GM12878 (cell line): ENCODE measurements around the gene TTC32. TPM values are rescaled to one million over a fixed set of nuclear protein-coding genes. Genes with fewer than 3 reads are reported as not detected.

Experiments
- BCL11A ChIP-seq: IDR thresholded peaks from 2 replicates; pipeline ENCODE4 v1.6.1; 2011; ENCODE audit warnings: low read depth, low read length
- EZH2 ChIP-seq: IDR thresholded peaks from 2 replicates; pipeline ENCODE4 v1.6.1; 2012; ENCODE audit warnings: low read depth, mild to moderate bottlenecking, control low read depth, inconsistent platforms, low read length, borderline replicate concordance; ENCODE audit not compliant: control insufficient read depth
- FOXM1 ChIP-seq: IDR thresholded peaks from 2 replicates; pipeline ENCODE4 v1.6.1; 2012; ENCODE audit warnings: low read depth, mild to moderate bottlenecking, inconsistent platforms, low read length, moderate library complexity
- POLR2AphosphoS5 ChIP-seq: IDR thresholded peaks from 2 replicates; pipeline ENCODE4 v1.6.1; 2011; ENCODE audit warnings: mild to moderate bottlenecking, low read length, inconsistent platforms
- SMARCA5 ChIP-seq: fragments of 450-650 bp; IDR thresholded peaks from 2 replicates; pipeline ENCODE4 v1.6.1; 2017; ENCODE audit warnings: mild to moderate bottlenecking
- WRNIP1 ChIP-seq: IDR thresholded peaks from 2 replicates; pipeline ENCODE4 v1.6.1; 2011; ENCODE audit warnings: low read depth, low read length, improper control_type of control experiment, borderline replicate concordance
- polyA plus RNA-seq, 11 experiments: library from polyadenylated mRNA; depleted of rRNA in 4 of 11; unstranded in 6 of 11; stranded (reverse) in 5 of 11; fragments of >200 nt; fragmentation: Nextera tagmentation in 4 of 11; fragmentation: Illumina TruSeq in 1 of 11; extraction: Ambion mirVana in 4 of 11; extraction: Trizol in 1 of 11; gene quantifications; 1 replicate in 1 of 11; 2 replicates in 10 of 11; pipeline versions ENCODE4 v1.2.1 to v1.2.3, GENCODE V29; 2011 to 2016; ENCODE audit warnings: inconsistent platforms in 2 of 11, missing spikeins in 2 of 11, low read depth in 1 of 11
- total RNA-seq, 4 experiments: library from RNA; depleted of rRNA in 3 of 4; stranded (reverse); fragments of >200 nt in 3 of 4; fragmentation: Illumina TruSeq in 1 of 4; extraction: Trizol in 1 of 4; gene quantifications; 2 replicates each; pipeline versions ENCODE4 v1.2.1 to v1.2.3, GENCODE V29; 2013 to 2021
- TF ChIP-seq, protein P1 (sequence below): IDR thresholded peaks from 2 replicates; pipeline ENCODE4 v1.6.1; 2012; ENCODE audit warnings: mild to moderate bottlenecking, low read depth, low read length
- TF ChIP-seq, protein P2 (sequence below): fragments of 450-650 bp; IDR thresholded peaks from 2 replicates; pipeline ENCODE4 v1.6.1; 2014; ENCODE audit warnings: mild to moderate bottlenecking
- TF ChIP-seq, protein P3 (sequence below): IDR thresholded peaks from 2 replicates; pipeline ENCODE4 v1.6.1; 2012; ENCODE audit warnings: low read depth, low read length, improper control_type of control experiment

The TTC32 gene
- total and polyA plus RNA-seq, 10 of the 15 experiments (the other 5 are each of a cell fraction or from before 2014, with no cell fraction given) = 11.1 to 30.0 (median 19.7) TPM

DNA sequence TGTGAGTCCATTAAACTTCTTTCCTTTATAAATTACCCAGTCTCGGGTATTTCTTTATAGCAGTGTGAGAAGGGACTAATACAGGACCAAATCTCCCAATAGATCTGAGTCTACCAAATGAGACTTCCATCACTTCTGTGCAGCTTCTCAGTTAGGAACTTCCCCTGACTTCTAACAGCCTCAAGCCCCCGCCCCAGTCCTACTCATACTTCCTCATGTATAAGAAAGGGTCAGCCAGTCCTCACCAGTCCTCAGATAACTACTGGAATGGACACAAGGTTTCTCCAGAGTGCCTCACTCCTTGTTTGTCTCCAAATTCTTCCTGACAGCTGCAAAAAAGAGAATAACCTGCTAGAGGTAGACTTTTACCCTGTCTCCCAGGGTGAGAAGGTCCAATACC, 19.5 kb downstream of the TTC32 start (continued):
- TF ChIP-seq, protein P1, sequence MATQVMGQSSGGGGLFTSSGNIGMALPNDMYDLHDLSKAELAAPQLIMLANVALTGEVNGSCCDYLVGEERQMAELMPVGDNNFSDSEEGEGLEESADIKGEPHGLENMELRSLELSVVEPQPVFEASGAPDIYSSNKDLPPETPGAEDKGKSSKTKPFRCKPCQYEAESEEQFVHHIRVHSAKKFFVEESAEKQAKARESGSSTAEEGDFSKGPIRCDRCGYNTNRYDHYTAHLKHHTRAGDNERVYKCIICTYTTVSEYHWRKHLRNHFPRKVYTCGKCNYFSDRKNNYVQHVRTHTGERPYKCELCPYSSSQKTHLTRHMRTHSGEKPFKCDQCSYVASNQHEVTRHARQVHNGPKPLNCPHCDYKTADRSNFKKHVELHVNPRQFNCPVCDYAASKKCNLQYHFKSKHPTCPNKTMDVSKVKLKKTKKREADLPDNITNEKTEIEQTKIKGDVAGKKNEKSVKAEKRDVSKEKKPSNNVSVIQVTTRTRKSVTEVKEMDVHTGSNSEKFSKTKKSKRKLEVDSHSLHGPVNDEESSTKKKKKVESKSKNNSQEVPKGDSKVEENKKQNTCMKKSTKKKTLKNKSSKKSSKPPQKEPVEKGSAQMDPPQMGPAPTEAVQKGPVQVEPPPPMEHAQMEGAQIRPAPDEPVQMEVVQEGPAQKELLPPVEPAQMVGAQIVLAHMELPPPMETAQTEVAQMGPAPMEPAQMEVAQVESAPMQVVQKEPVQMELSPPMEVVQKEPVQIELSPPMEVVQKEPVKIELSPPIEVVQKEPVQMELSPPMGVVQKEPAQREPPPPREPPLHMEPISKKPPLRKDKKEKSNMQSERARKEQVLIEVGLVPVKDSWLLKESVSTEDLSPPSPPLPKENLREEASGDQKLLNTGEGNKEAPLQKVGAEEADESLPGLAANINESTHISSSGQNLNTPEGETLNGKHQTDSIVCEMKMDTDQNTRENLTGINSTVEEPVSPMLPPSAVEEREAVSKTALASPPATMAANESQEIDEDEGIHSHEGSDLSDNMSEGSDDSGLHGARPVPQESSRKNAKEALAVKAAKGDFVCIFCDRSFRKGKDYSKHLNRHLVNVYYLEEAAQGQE = no peak
- no peak for TF ChIP-seq EZH2
- TF ChIP-seq, protein P2, sequence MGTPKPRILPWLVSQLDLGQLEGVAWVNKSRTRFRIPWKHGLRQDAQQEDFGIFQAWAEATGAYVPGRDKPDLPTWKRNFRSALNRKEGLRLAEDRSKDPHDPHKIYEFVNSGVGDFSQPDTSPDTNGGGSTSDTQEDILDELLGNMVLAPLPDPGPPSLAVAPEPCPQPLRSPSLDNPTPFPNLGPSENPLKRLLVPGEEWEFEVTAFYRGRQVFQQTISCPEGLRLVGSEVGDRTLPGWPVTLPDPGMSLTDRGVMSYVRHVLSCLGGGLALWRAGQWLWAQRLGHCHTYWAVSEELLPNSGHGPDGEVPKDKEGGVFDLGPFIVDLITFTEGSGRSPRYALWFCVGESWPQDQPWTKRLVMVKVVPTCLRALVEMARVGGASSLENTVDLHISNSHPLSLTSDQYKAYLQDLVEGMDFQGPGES = no peak
- TF ChIP-seq WRNIP1 = no peak
- TF ChIP-seq, protein P3, sequence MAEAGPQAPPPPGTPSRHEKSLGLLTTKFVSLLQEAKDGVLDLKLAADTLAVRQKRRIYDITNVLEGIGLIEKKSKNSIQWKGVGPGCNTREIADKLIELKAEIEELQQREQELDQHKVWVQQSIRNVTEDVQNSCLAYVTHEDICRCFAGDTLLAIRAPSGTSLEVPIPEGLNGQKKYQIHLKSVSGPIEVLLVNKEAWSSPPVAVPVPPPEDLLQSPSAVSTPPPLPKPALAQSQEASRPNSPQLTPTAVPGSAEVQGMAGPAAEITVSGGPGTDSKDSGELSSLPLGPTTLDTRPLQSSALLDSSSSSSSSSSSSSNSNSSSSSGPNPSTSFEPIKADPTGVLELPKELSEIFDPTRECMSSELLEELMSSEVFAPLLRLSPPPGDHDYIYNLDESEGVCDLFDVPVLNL = no peak
- TF ChIP-seq SMARCA5 = no peak
- TF ChIP-seq BCL11A = no peak
- TF ChIP-seq POLR2AphosphoS5 = no peak
- TF ChIP-seq FOXM1 = no peak
